Measurements from ENCODE around the gene OTUB1. TPM values are rescaled to one million over a fixed set of nuclear protein-coding genes. Genes with fewer than 3 reads are reported as not detected.
"Not testable (repeated sequence)": the region's sequence is repeated elsewhere in the genome, so short reads cannot be mapped to it uniquely, and the experiment has no call there.

OTUB1 gene
- total RNA-seq, 2 donors from 2014 or later, result 44.4 to 47.8 TPM

- intact Hi-C loops (cut with DNase I), result no loop called here
- no peak for ATAC-seq
- no peak for DNase-seq
Observed at GRCh38 chr11:63970902-63971301, 15.3 kb upstream of the OTUB1 start.

GRCh38 chr11:63973912-63974258 is 12.4 kb upstream of the OTUB1 start:
- DNase-seq; ATAC-seq; intact Hi-C loops (cut with DNase I): not testable (repeated sequence)

- DNase-seq (peak; percentile 98), ATAC-seq (peak; percentile 97)
- intact Hi-C loops (cut with DNase I), result no loop called here
Observed at GRCh38 chr11:63974259-63975143, 11.7 kb upstream of the OTUB1 start, which contains the start of gene COX8A. TSS of gene COX8A (plus strand) at chr11:63974620. CDS start at chr11:63974681, 61 bp downstream.

GRCh38 chr11:63978551-63979239 is 7.5 kb upstream of the OTUB1 start:
- DNase-seq, result no peak
- intact Hi-C loops (cut with DNase I), result no loop called here
- ATAC-seq, result no peak

- ATAC-seq (no peak), DNase-seq (no peak)
- intact Hi-C loops (cut with DNase I), result no loop called here
Observed at GRCh38 chr11:63979426-63979825, 6.8 kb upstream of the OTUB1 start.

GRCh38 chr11:63985812-63986155 is 454 bp upstream of the OTUB1 start:
- peak; percentile 61 for DNase-seq
- intact Hi-C loops (cut with DNase I), result no loop called here

GRCh38 chr11:63986932-63987513 is 785 bp downstream of the OTUB1 start:
- DNase-seq, result no peak
- intact Hi-C loops (cut with DNase I), result no loop called here
- ATAC-seq, result no peak

More at GRCh38 chr11:63985812-63986155, 454 bp upstream of the OTUB1 start:
- ATAC-seq, result peak; percentile 45 to 60

- intact Hi-C loops (cut with DNase I), result no loop called here
- no peak for DNase-seq
- no peak for ATAC-seq
Observed at GRCh38 chr11:63991558-63991957, 5.3 kb downstream of the OTUB1 start.

- DNase-seq, result no peak
- no peak for ATAC-seq
- intact Hi-C loops (cut with DNase I), result no loop called here
Observed at GRCh38 chr11:63993100-63993499, 6.9 kb downstream of the OTUB1 start.

- intact Hi-C loops (cut with DNase I), result no loop called here
- no peak for DNase-seq
- ATAC-seq, result no peak
Observed at GRCh38 chr11:63993993-63994392, 7.8 kb downstream of the OTUB1 start.

GRCh38 chr11:63996512-63996911 is 10.3 kb downstream of the OTUB1 start:
- DNase-seq (no peak), ATAC-seq (no peak)
- intact Hi-C loops (cut with DNase I), result no loop called here

GRCh38 chr11:63997104-63997700 is 11.0 kb downstream of the OTUB1 start:
- DNase-seq (no peak), ATAC-seq (no peak)
- intact Hi-C loops (cut with DNase I), result no loop called here

- no peak for ATAC-seq
- intact Hi-C loops (cut with DNase I), result loop anchor here in 1 of 2 donors (2.0 kb wide), 1 partner anchor 151 kb away; no protein-coding TSS in a partner anchor
- no peak for DNase-seq
Observed at GRCh38 chr11:63997801-63998337, 11.6 kb downstream of the OTUB1 start.

GRCh38 chr11:63998558-63999348 is 12.5 kb downstream of the OTUB1 start:
- ATAC-seq (peak in 1 of 2 donors; percentile 1), DNase-seq (no peak)
- intact Hi-C loops (cut with DNase I), result loop anchor here in 1 of 2 donors (2.0 kb wide), 1 partner anchor 150 kb away; no protein-coding TSS in a partner anchor

GRCh38 chr11:63999349-64000025 is 13.2 kb downstream of the OTUB1 start:
- DNase-seq (peak; percentile 71), ATAC-seq (peak; percentile 39 to 62)
- intact Hi-C loops (cut with DNase I), result loop anchor here (2.0 kb wide), 1 partner anchor 149 kb away; no protein-coding TSS in a partner anchor

GRCh38 chr11:64000026-64000739 is 13.9 kb downstream of the OTUB1 start:
- peak; percentile 79 for DNase-seq
- intact Hi-C loops (cut with DNase I), result loop anchor here in 1 of 2 donors (2.0 kb wide), 1 partner anchor 149 kb away; no protein-coding TSS in a partner anchor
- peak; percentile 86 to 93 for ATAC-seq
